Sigmoid colon (tissue), 4 donors: ENCODE measurements around the gene WSCD1.

Source experiments
- CTCF ChIP-seq, 4 experiments: fragments of 450-650 bp in 3 of 4; fragments of 200-600 bp in 1 of 4; IDR thresholded peaks; one replicate each; pipeline ENCODE4 v1.5.1; 2016 to 2019; ENCODE audit warnings: antibody characterized with exemption in 4 of 4, mild to moderate bottlenecking in 3 of 4, moderate library complexity in 2 of 4
- EP300 ChIP-seq, 4 donors: sonication (generic); formaldehyde crosslinking; IDR thresholded peaks; one replicate each; pipeline ENCODE4 v1.6.1; 2017; ENCODE audit warnings: antibody characterized with exemption in 4 of 4
- POLR2A ChIP-seq, 2 donors: fragments of 450-650 bp; IDR thresholded peaks; one replicate each; pipeline ENCODE4 v1.6.1; 2016; ENCODE audit warnings: antibody characterized with exemption in 2 of 2, mild to moderate bottlenecking in 2 of 2, moderate library complexity in 2 of 2

- TF ChIP-seq POLR2A (IDR thresholded peaks at IDR 0.05) (no peak), CTCF (IDR thresholded peaks at IDR 0.05) (no peak), EP300 (IDR thresholded peaks at IDR 0.05) (no peak)
These were observed 42.7 kb upstream of the WSCD1 start for GRCh38 chr17:6027342-6028024.
